Measurements from ENCODE around the gene DDR1.
"Not testable (repeated sequence)": the region's sequence is repeated elsewhere in the genome, so short reads cannot be mapped to it uniquely, and the experiment has no call there.

DDR1 gene

DNA sequence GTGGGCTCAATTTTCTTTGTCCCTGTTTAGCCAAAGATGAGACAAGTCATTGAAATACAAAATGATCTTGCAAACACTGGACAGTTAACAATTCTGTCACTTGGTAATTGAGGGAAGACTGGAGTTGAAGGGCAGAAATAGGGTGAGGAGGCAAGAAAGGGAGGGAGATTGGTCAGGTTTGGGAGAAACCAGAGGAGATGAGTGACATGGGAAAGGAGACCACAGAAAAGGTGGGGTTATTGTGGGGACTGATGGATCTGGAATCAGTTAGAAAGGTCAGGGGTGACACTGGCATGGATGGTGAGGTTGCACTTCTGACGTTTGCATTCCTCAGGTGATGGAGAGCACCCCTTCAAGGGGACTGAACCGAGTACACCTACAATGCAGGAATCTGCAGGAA, 24.4 kb downstream of the DDR1 start:
- peak overlapping the region; percentile 86 for H3K9ac ChIP-seq (ENCODE audit: low read length)
- H2AFZ ChIP-seq (ENCODE audit: low read depth, low read length): no peak overlapping the region
- no peak for TF ChIP-seq EZH2phosphoT487 (IDR thresholded peaks at IDR 0.05; ENCODE audit: low read depth)
- TF ChIP-seq, protein P1, sequence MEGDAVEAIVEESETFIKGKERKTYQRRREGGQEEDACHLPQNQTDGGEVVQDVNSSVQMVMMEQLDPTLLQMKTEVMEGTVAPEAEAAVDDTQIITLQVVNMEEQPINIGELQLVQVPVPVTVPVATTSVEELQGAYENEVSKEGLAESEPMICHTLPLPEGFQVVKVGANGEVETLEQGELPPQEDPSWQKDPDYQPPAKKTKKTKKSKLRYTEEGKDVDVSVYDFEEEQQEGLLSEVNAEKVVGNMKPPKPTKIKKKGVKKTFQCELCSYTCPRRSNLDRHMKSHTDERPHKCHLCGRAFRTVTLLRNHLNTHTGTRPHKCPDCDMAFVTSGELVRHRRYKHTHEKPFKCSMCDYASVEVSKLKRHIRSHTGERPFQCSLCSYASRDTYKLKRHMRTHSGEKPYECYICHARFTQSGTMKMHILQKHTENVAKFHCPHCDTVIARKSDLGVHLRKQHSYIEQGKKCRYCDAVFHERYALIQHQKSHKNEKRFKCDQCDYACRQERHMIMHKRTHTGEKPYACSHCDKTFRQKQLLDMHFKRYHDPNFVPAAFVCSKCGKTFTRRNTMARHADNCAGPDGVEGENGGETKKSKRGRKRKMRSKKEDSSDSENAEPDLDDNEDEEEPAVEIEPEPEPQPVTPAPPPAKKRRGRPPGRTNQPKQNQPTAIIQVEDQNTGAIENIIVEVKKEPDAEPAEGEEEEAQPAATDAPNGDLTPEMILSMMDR (IDR thresholded peaks at IDR 0.05; ENCODE audit: low read depth, low read length): no peak
- H3K36me3 ChIP-seq (replicated peaks; ENCODE audit: low read depth, low read length): no peaks in the 10 kb centered on the region
- H3K79me2 ChIP-seq (ENCODE audit: low read length): peaks cover 9% of the 10 kb centered on the region; the same call in 1 of the 2 replicates
- H3K9me3 ChIP-seq (ENCODE audit: insufficient read depth, low read length): no peaks in the 10 kb centered on the region
- no peak overlapping the region for H3K27ac ChIP-seq (ENCODE audit: low read length)
- H3K27me3 ChIP-seq (ENCODE audit: low read depth, low read length): no peaks in the 10 kb centered on the region
- peak overlapping the region; percentile 99 for H3K4me3 ChIP-seq (ENCODE audit: low read length)
- no peaks in the 10 kb centered on the region for H4K20me1 ChIP-seq (ENCODE audit: insufficient read depth, low read length)
- H3K4me2 ChIP-seq (ENCODE audit: low read length): peak overlapping the region; percentile 96
- peaks cover 9% of the 10 kb centered on the region; the same call in 1 of the 2 replicates for H3K4me1 ChIP-seq (ENCODE audit: low read length)

DNA sequence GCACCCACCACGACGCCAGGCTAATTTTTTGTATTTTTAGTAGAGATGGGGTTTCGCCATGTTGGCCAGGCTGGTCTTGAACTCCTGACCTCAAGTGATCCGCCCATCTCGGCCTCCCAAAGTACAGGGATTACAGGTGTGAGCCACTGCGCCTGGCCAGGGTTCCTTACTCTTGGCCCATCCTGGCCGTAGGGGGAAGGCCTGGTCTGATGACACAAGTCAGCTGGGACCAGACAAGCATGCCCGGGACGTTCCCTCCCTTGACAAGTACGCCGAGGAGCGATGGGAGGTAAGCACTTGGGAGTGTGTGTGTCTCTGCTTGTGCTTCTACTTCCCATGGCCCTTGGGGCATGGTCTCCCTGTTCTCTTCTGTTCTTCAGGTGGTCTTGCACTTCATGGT, 26.2 kb downstream of the DDR1 start:
- not testable (repeated sequence) for H3K27ac ChIP-seq (ENCODE audit: low read length); H4K20me1 ChIP-seq (ENCODE audit: insufficient read depth, low read length); H3K27me3 ChIP-seq (ENCODE audit: low read depth, low read length); H3K9me3 ChIP-seq (ENCODE audit: insufficient read depth, low read length); H3K4me2 ChIP-seq (ENCODE audit: low read length); H2AFZ ChIP-seq (ENCODE audit: low read depth, low read length); H3K9ac ChIP-seq (ENCODE audit: low read length); H3K4me3 ChIP-seq (ENCODE audit: low read length); H3K36me3 ChIP-seq (replicated peaks; ENCODE audit: low read depth, low read length)
- H3K79me2 ChIP-seq (ENCODE audit: low read length): peaks cover 16% of the 10 kb centered on the region
- peaks cover 18% of the 10 kb centered on the region for H3K4me1 ChIP-seq (ENCODE audit: low read length)

DNA sequence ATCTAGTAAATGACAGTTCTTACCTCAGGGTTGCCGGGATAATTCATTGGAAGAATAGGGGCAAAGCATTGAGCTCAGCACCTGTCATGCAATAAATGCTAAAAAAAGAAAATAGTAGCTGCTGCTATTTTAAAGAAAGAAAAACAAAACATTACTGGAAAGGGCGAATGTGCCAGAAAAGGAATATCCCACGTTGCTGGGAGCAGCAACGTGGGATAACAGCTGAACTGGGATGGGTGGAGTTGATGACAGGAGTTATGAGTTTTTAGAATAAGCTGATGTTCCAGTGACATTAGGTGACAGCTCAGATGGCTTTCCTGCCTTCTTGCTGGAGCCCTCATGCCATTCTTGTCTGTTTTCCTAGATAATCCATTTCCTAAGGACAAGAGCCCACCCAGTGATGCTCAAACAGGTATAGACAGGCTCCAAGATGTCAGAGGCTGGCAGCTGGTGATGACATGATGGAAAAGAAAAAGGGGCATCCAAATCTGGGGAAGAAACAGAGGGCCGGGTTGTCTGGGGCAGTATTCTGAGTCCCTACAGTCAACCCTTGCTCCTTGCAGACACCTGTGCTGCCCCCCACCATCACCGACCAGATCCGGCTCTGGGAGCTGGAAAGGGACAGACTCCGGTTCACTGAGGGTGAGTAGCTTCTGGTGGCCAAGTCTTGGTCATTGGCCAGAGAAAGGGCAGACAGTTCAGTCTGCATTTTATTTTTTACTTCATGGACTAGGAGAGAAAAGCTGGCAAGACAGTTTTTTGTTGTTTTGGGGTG, 28.6 kb downstream of the DDR1 start:
- Histone ChIP-seq H3K36me3 (replicated peaks; ENCODE audit: low read depth, low read length) (no peaks in the 10 kb centered on the region), H3K27ac (ENCODE audit: low read length) (no peak overlapping the region), H3K4me3 (ENCODE audit: low read length) (no peak overlapping the region), H3K4me1 (ENCODE audit: low read length) (peaks cover 18% of the 10 kb centered on the region), H3K4me2 (ENCODE audit: low read length) (peak overlapping the region; percentile 100; the same call in 1 of the 2 replicates), H3K9me3 (ENCODE audit: insufficient read depth, low read length) (no peaks in the 10 kb centered on the region), H3K9ac (ENCODE audit: low read length) (no peak overlapping the region), H2AFZ (ENCODE audit: low read depth, low read length) (no peak overlapping the region), H3K27me3 (ENCODE audit: low read depth, low read length) (no peaks in the 10 kb centered on the region), H4K20me1 (ENCODE audit: insufficient read depth, low read length) (no peaks in the 10 kb centered on the region), H3K79me2 (ENCODE audit: low read length) (peaks cover 16% of the 10 kb centered on the region)
- TF ChIP-seq, protein P1 (IDR thresholded peaks at IDR 0.05; ENCODE audit: low read depth, low read length): no peak
- TF ChIP-seq EZH2phosphoT487 (IDR thresholded peaks at IDR 0.05; ENCODE audit: low read depth): no peak

DNA sequence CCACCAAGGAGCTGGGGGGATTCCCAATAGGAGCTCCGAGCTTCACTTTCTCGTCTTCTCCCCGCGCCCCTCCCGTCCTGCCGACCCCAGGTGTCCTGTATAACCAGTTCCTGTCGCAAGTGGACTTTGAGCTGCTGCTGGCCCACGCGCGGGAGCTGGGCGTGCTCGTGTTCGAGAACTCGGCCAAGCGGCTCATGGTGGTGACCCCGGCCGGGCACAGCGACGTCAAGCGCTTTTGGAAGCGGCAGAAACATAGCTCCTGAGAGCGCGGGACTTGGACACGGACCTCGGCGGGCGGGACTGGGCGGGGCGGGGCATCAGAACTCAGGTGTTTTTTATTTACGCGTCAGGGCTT, 29.4 kb downstream of the DDR1 start:
- Histone ChIP-seq H3K9ac (ENCODE audit: low read length) (peak overlapping the region; percentile 94; the same call in 1 of the 2 replicates), H3K79me2 (ENCODE audit: low read length) (peaks cover 10% of the 10 kb centered on the region), H3K36me3 (replicated peaks; ENCODE audit: low read depth, low read length) (no peaks in the 10 kb centered on the region), H3K27ac (ENCODE audit: low read length) (no peak overlapping the region), H4K20me1 (ENCODE audit: insufficient read depth, low read length) (no peaks in the 10 kb centered on the region), H3K4me2 (ENCODE audit: low read length) (peak overlapping the region; percentile 100), H3K4me1 (ENCODE audit: low read length) (peaks cover 16% of the 10 kb centered on the region), H3K4me3 (ENCODE audit: low read length) (peak overlapping the region; percentile 99), H3K27me3 (ENCODE audit: low read depth, low read length) (no peaks in the 10 kb centered on the region), H3K9me3 (ENCODE audit: insufficient read depth, low read length) (no peaks in the 10 kb centered on the region), H2AFZ (ENCODE audit: low read depth, low read length) (no peak overlapping the region; the same call in 1 of the 2 replicates)
- TF ChIP-seq, protein P1 (IDR thresholded peaks at IDR 0.05; ENCODE audit: low read depth, low read length): no peak
- no peak for TF ChIP-seq EZH2phosphoT487 (IDR thresholded peaks at IDR 0.05; ENCODE audit: low read depth)

All from OCI-LY3 (cell line).